Activated CD4-positive, alpha-beta T cell treated with anti-CD3 and anti-CD28 coated beads, Interleukin-2, amount 50 U/mL, for 1 hour (primary cell): ENCODE results near the gene CWC22.
"Not testable (repeated sequence)": the region's sequence is repeated elsewhere in the genome, so short reads cannot be mapped to it uniquely, and the experiment has no call there.

Source experiments
- DNase-seq: peaks from one replicate; pipeline ENCODE4 v3.0.0-alpha.2; 2020

The CWC22 gene

DNA sequence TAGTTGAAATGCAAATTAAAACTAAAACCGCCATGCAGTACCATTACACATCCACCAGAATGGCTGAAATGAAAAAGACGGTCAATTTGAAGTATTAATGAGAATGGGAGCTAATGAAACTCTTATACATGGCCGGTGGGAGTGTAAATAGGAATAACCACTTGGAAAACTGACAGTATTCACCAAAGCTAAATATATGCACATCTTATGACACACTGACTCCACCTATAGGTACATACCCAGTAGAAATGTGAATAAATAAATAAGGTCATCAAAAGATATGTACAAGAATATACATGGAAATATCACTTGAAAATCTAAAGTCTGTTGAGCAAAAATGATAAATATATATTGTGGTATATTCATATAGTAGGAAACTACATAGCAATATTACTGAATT is 57.7 kb downstream of the CWC22 start:
- DNase-seq = no peak

DNA sequence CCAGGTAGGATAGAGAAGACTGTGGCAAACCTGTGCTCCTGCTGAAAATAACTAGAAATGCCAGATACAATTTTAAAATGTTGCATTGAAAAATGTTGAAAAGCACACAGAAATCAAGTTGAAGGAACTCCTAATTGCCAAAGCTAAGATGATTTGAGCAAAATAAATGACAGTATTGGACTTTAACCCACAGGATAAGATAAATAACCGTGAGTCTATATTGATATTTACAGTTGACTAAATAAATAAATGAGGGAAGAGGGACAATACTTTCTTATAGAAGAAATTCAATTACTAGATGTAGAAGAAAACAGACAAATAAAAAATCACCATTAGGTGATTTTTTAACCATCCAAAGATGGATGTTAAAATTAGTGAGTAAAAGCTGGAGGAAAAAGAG is 59.0 kb downstream of the CWC22 start:
- DNase-seq = no peak

- DNase-seq = no peak
Measured at GRCh38 chr2:179946810-179947615, 60.1 kb downstream of the CWC22 start.

- no peak for DNase-seq
Measured at GRCh38 chr2:179946346-179946745, 60.8 kb downstream of the CWC22 start.

DNA sequence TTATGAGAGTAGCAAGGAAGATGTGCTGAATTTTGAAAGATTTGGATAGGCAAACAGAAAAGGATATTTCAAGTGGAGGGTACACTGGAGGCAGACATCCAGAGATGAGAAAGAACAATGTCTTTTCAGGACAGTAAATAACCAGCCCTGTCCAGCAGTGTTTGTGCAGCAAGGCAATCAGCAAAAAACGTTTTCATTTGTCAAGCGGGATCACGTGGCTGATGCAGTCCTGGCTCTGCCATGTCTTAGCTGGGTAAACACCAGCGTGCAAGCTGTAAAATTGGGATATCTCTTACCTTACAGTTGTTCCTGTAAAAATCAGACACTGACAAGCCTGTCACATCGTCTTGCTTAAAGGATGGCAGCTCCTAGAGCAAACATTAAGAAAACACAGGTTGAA is 67.8 kb downstream of the CWC22 start:
- no peak for DNase-seq

DNA sequence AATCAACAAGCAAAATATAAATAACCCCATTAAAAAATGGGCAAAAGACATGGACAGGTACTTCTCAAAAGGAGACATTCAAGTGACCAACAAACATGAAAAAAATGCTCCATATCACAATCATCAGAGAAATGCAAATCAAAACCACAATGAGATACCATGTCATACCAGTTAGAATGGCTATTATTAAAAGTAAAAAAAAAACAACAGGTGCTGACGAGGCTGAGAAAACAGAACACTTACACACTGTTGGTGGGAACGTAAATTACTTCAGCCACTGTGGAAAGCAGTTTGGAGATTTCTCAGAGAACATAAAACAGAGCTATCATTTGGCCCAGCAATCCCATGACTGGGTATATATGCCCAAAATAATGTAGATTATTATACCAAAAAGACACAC is 69.1 kb downstream of the CWC22 start:
- no peak for DNase-seq

GRCh38 chr2:179936654-179937053 is 70.4 kb downstream of the CWC22 start:
- DNase-seq = no peak

DNA sequence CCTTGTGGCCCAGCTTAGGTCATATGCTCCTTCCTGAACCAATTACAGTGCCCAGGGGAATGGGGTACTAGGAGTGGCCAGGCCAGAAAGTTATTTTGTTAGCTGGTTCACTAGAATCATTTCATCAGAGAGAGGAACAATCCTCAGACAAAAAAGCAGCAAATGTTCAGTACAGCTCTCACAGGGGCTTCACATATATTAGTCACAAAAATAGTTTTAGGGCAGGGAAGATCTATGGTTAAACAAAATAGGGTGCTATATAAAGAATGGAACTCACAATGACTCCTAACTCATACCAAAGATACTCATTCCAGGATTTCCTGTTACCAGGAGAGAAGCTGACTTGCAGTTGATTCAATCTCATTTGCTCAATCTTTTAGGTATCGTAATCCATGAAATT is 71.0 kb downstream of the CWC22 start:
- DNase-seq = no peak

- no peak for DNase-seq
Measured at GRCh38 chr2:179932786-179933185, 74.3 kb downstream of the CWC22 start.

- DNase-seq = no peak
Measured at GRCh38 chr2:179931502-179931901, 75.6 kb downstream of the CWC22 start.

GRCh38 chr2:179929997-179930396 is 77.1 kb downstream of the CWC22 start:
- not testable (repeated sequence) for DNase-seq

DNA sequence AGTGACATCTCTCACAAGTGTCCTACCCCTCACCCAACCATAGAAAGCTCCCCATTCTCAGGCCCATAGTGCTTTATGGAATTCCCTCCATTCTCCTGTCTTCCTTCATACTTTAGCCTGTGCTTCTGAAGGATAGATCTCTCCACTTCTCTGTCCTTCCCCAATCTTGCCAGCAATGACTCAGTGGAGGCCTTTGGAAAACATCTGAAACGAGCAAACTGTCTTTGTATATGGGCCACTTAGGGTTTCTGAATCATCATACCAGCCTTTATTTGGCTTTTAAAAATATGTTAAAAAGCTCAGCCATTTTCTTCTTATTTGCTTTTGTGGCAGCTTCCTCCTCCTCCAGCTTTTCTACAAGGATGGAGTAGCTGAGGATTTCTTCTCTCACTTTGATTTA is 80.1 kb downstream of the CWC22 start:
- no peak for DNase-seq

DNA sequence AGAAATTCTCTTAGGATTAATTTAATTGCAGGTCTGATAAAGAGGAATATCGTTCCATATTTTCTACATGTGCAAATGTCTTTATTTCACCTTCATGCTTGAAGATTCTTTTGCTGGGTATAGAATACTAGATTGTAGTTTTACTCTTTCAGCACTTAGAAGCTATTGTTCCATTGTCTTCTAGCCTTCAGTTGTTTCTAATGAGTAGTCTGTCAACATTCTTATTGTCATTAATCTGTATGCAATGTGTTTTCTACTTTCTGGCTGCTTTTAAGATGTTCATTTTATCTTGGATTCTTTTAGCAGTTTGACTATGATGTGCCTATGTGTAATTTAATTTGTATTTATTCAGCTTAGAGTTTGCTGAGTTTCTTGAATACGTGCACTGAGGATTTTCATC is 81.4 kb downstream of the CWC22 start:
- no peak for DNase-seq

DNA sequence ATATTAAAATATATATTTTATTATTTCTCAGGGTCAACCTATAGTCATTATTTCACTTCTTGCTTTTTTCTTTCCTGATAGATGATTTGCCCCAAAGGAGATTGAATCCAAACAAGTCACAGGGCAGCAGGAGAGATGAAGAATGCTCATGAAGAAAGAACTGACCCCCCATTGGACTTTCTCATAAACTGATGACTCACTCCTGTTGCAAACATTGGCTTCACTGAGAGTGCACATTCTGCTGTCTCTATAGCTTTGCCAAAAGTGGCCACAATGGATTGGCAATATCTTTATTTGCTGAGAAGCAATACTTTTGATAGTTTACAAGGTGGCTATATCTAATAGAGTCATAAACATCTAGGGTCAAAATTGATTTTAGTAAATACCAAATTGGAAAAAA is 89.8 kb downstream of the CWC22 start:
- no peak for DNase-seq

DNA sequence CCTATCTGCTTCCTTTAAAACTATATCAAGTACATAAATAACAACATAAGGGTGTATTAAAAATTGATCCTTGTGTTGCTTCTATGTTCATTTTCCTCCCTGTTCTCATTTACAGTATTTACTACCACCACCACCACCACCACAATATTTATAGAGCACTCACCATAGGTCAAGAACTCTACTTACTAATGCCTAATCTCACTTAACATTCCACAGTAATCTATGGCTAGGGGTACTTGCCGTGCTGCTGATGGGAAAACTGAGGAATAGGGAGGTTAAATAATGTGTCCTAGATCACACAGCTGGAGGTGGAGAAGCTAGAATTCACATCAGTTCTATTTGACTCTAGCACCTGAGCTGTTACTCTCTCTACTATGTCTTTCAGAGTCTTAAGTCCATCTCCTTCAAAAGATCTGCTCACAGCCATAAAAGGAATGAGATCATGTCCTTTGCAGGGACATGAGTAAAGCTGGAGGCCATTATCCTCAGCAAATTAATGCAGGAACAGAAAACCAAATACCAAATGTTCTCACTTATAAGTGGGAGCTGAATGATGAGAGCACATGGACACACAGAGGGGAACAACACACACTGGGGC is 91.6 kb downstream of the CWC22 start:
- DNase-seq = no peak

- no peak for DNase-seq
Measured at GRCh38 chr2:179913809-179914208, 93.3 kb downstream of the CWC22 start.

DNA sequence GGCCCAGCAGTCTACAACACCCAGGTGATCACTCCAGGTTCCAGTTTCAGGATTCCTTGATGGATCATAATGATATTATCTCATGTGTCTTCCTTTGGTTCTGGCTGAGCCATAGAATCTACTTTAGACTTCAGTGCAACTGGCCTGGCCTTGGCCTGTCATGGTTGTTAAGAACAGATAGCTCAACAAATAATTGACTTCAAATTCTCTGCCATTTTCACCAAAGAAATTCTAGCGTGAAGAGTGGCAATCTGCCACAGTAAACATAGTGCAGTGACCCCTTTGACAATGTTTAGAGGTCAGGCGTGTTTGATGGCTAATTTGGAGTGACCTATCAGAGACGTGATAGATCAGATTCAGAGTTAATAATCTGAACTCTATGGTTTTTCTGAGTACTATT is 95.5 kb downstream of the CWC22 start:
- no peak for DNase-seq

- DNase-seq = no peak
Measured at GRCh38 chr2:179910735-179911113, 96.4 kb downstream of the CWC22 start.

- no peak for DNase-seq
Measured at GRCh38 chr2:179909845-179910734, 97.0 kb downstream of the CWC22 start.

GRCh38 chr2:179900655-179901054 is 106.4 kb downstream of the CWC22 start:
- DNase-seq = no peak

DNA sequence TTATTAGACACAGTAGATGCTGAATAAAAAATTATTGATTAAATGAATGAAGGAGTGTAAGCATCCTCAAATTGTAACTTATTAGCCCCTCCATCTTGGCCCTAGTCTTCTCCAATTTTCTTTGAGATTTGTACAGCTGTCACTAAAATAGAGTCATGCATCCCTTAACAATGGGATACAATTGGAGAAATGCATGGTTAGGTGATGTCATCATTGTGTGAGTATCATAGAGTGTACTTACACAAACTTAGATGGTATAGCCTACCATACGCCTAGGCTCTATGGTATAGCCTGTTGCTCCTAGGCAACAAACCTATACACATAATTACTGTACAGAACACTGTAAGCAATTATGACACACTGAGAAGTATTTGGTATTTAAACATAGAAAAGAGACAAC is 107.4 kb downstream of the CWC22 start:
- no peak for DNase-seq

DNA sequence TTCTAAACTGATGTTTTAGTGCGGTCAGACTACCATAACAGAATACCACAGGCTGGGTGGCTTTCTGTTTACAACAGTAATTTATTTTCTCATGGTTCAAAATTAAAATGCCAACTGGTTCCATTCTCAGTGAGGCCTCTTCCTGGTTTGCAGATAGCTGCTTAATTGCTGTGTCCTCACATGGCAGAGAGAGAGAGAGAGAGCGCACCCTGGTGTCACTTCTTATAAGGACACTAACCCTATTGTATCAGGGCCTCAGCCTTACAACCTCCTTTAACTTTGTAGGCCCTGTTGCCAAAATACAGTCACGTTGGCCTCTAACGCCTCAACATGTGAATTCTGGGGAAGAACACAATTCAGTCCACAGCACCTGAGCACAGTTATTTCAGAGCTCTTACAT is 108.2 kb downstream of the CWC22 start:
- no peak for DNase-seq
